Activated CD8-positive, alpha-beta T cell treated with anti-CD3 and anti-CD28 coated beads for 36 hours (primary cell): ENCODE measurements around the gene PACRG. TPM values are rescaled to one million over a fixed set of nuclear protein-coding genes. Genes with fewer than 3 reads are reported as not detected.

Experiments
- ATAC-seq: fragments of 200-7000 bp; cut with Tn5 transposase; one replicate; pipeline ENCODE4 v1.10.0; 2021; ENCODE audit warnings: mild to moderate bottlenecking, moderate library complexity
- CTCF ChIA-PET: fragments of 350-600 bp; sonication (Branson Sonifier 250); formaldehyde crosslinking; loops from one replicate; lab custom pipeline; 2021; ENCODE audit warnings: antibody characterized with exemption; lab: Charles Lee
- POLR2A ChIA-PET: fragments of 350-600 bp; sonication (Branson Sonifier 250); formaldehyde crosslinking; loops from one replicate; lab custom pipeline; 2021; ENCODE audit warnings: antibody characterized with exemption; lab: Charles Lee
- DNase-seq: peaks from one replicate; pipeline ENCODE4 v3.0.0-alpha.2; 2020
- H3K27ac Mint-ChIP-seq: one replicate; pipeline ENCODE4 v1.8.0; 2021; ENCODE audit warnings: mild to moderate bottlenecking, mixed read lengths
- H3K27me3 Mint-ChIP-seq: one replicate; pipeline ENCODE4 v1.8.0; 2021; ENCODE audit warnings: mixed read lengths
- H3K36me3 Mint-ChIP-seq: one replicate; pipeline ENCODE4 v1.8.0; 2021; ENCODE audit warnings: low read depth, mixed read lengths
- H3K4me1 Mint-ChIP-seq: one replicate; pipeline ENCODE4 v1.8.0; 2021; ENCODE audit warnings: low read depth, mixed read lengths
- H3K4me3 Mint-ChIP-seq: one replicate; pipeline ENCODE4 v1.8.0; 2021; ENCODE audit warnings: mild to moderate bottlenecking, moderate library complexity, mixed read lengths
- H3K9me3 Mint-ChIP-seq: one replicate; pipeline ENCODE4 v1.8.0; 2021; ENCODE audit warnings: mixed read lengths
- CTCF ChIP-seq: fragments of 200-600 bp; IDR thresholded peaks from one replicate; pipeline ENCODE4 v1.8.0; 2022; ENCODE audit warnings: antibody characterized with exemption, mild to moderate bottlenecking
- intact Hi-C: fragments of 100-400 bp; cut with micrococcal nuclease; formaldehyde crosslinking; loops from one replicate; pipeline ENCODE4 v1.10.0; 2022
- total RNA-seq, 2 experiments: library from RNA; stranded (reverse); gene quantifications; one replicate each; pipeline ENCODE4 v1.2.3, GENCODE V29; 2021

PACRG gene
- total RNA-seq, 2 experiments from 2014 or later = not detected

- intact Hi-C loops = no loop called here
- ChIA-PET CTCF (no interaction called here), POLR2A (no interaction called here)
- H3K36me3 Mint-ChIP-seq = no peaks in the 10 kb centered on the region
- DNase-seq = no peak
- H3K9me3 Mint-ChIP-seq = no peaks in the 10 kb centered on the region
- H3K27ac Mint-ChIP-seq = no peak overlapping the region
- peaks cover 2% of the 10 kb centered on the region for H3K27me3 Mint-ChIP-seq
- no peak for TF ChIP-seq CTCF
- H3K4me3 Mint-ChIP-seq = no peak overlapping the region
- no peak for ATAC-seq
- H3K4me1 Mint-ChIP-seq = no peaks in the 10 kb centered on the region
These were observed 421.6 kb downstream of the PACRG start for GRCh38 chr6:163149279-163149848.

GRCh38 chr6:163151212-163151611, 423.4 kb downstream of the PACRG start:
- POLR2A ChIA-PET = no interaction called here

DNA sequence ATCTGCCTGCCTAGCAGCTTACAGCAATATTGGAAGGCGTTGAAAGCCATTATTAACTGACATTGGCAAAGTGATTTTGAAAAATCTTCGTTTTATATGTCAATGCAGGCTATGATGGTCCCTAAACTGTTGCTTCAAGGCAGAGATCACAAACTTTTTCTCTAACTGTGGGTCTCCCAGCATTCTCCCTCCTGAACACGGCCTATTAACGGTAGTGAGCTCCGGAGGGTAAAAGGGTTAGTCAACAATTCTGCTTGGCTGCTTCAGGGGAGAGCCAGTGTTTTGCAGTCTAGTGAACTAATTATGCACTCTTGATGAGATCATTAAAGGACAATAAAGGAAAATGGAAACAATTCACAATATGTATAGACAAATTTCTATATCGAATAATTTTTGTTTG, 424.9 kb downstream of the PACRG start:
- DNase-seq (no peak), ATAC-seq (no peak)
- no peaks in the 10 kb centered on the region for H3K4me1 Mint-ChIP-seq
- intact Hi-C loops = no loop called here
- ChIA-PET POLR2A (no interaction called here), CTCF (interaction anchor here (0.6 kb wide), 1 partner anchor 18 kb away, joined by 3 read pairs; no protein-coding TSS in a partner anchor)
- no peak for TF ChIP-seq CTCF
- peaks cover 2% of the 10 kb centered on the region for H3K27me3 Mint-ChIP-seq
- no peaks in the 10 kb centered on the region for H3K36me3 Mint-ChIP-seq
- H3K4me3 Mint-ChIP-seq = no peak overlapping the region
- no peaks in the 10 kb centered on the region for H3K9me3 Mint-ChIP-seq
- no peak overlapping the region for H3K27ac Mint-ChIP-seq

More at GRCh38 chr6:163151212-163151611, 423.4 kb downstream of the PACRG start:
- ATAC-seq (no peak), DNase-seq (no peak)
- H3K36me3 Mint-ChIP-seq = no peaks in the 10 kb centered on the region
- H3K9me3 Mint-ChIP-seq = no peaks in the 10 kb centered on the region
- no peak overlapping the region for H3K4me3 Mint-ChIP-seq
- CTCF ChIA-PET = no interaction called here
- H3K27me3 Mint-ChIP-seq = peaks cover 2% of the 10 kb centered on the region
- H3K4me1 Mint-ChIP-seq = no peaks in the 10 kb centered on the region
- no peak for TF ChIP-seq CTCF
- H3K27ac Mint-ChIP-seq = no peak overlapping the region
- intact Hi-C loops = no loop called here

GRCh38 chr6:163159110-163159509, 431.3 kb downstream of the PACRG start:
- ChIA-PET POLR2A (no interaction called here), CTCF (interaction anchor here (0.8 kb wide), 1 partner anchor 10 kb away, joined by 3 read pairs; no protein-coding TSS in a partner anchor)
- no peak overlapping the region for H3K27ac Mint-ChIP-seq
- peaks cover 1% of the 10 kb centered on the region for H3K27me3 Mint-ChIP-seq
- no peak overlapping the region for H3K4me3 Mint-ChIP-seq
- no peaks in the 10 kb centered on the region for H3K36me3 Mint-ChIP-seq
- DNase-seq = no peak
- no peak for ATAC-seq
- no peaks in the 10 kb centered on the region for H3K9me3 Mint-ChIP-seq
- no peaks in the 10 kb centered on the region for H3K4me1 Mint-ChIP-seq
- intact Hi-C loops = no loop called here
- no peak for TF ChIP-seq CTCF

GRCh38 chr6:163159689-163160088, 431.9 kb downstream of the PACRG start:
- CTCF ChIA-PET = no interaction called here
- peaks cover 1% of the 10 kb centered on the region for H3K27me3 Mint-ChIP-seq
- H3K4me3 Mint-ChIP-seq = no peak overlapping the region
- H3K4me1 Mint-ChIP-seq = no peaks in the 10 kb centered on the region
- ATAC-seq (no peak), DNase-seq (no peak)
- intact Hi-C loops = no loop called here
- POLR2A ChIA-PET = no interaction called here
- H3K36me3 Mint-ChIP-seq = no peaks in the 10 kb centered on the region
- no peak overlapping the region for H3K27ac Mint-ChIP-seq
- no peak for TF ChIP-seq CTCF
- H3K9me3 Mint-ChIP-seq = no peaks in the 10 kb centered on the region
